Stimulated activated CD8-positive, alpha-beta memory T cell treated with anti-CD3 and anti-CD28 coated beads, Interleukin-15, amount 100 ng/mL, for 4 hours (primary cell): Measurements from ENCODE around the gene SIK3.

Source experiments
- DNase-seq, 2 donors: peaks; one replicate each; pipeline ENCODE4 v3.0.0-alpha.2; 2020; ENCODE audit warnings: low read depth in 2 of 2

SIK3 gene

GRCh38 chr11:116868066-116868465 is 230.2 kb downstream of the SIK3 start:
- DNase-seq = no peak

- no peak for DNase-seq
Observed at GRCh38 chr11:116867619-116868018, 230.6 kb downstream of the SIK3 start.

DNA sequence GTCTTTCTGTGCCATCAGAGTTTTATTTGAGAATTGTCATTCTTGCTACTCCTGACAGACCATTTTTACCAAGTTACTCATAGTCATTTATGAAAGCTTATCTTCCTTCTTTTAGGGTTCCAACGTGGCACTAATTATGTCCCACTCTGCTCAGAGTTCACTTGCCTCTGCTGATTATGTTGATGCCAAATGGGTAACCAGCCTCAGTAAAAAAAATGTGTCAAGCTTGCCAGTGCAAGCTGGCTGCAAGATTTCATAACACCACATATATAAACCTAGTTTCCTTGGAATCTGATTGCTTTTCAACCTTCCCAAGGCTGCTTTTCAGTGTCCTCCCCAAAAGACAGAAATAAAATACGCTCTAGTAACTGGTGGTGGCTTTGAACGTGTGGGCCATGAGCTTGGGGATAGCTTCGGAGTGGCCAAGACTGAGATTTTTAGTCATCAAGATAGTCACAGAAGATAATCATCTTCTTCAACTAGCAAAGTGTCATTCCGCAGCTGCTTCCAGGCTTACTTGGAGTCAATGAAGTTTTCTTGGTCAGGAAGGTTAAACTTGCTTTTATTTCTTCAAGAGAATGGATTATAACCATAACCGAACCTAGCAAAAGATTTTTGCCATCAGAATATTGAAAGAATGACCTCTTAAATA is 231.3 kb downstream of the SIK3 start:
- DNase-seq = no peak

GRCh38 chr11:116865696-116866095 is 232.5 kb downstream of the SIK3 start:
- DNase-seq = no peak

DNA sequence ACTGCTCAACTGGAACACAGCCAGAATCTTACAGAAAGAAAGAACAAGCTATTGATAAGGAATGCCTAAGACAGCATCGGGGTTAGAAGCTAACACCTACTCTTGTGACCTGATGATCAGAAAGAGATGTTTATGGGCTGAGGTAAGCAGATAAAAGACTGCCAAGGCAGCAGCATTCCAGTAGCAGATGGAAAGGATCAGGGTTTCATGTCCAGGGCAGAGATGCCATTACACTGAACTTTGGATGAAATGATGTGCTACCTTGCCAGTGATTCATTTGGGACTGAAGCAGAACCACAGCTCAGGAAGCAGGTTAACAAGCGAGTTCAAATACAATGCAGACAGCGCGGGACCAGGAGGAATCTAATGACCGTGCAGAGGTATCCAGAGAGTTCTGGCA is 233.7 kb downstream of the SIK3 start:
- DNase-seq = no peak

GRCh38 chr11:116862951-116863350 is 235.3 kb downstream of the SIK3 start:
- no peak for DNase-seq

DNA sequence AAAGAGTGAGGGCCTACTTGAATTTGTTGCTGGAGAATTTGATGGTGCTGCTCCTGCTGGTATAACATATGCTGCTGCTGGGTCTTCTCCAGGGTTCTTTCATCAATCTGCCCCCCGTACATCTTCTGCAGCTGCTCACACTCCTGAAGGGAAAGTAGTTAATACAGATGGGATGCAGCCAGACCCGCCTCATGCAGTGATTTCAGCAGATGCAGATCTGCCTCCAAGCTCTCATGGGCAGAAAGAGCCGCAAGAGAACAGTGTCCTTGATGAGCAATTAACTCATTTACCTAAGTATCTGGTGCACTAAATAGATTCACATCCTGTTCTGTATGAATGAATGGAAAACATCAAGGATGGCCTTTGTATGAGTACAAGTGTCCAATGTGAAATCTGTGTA is 236.0 kb downstream of the SIK3 start:
- no peak for DNase-seq

GRCh38 chr11:116861539-116861938 is 236.7 kb downstream of the SIK3 start:
- no peak for DNase-seq

DNA sequence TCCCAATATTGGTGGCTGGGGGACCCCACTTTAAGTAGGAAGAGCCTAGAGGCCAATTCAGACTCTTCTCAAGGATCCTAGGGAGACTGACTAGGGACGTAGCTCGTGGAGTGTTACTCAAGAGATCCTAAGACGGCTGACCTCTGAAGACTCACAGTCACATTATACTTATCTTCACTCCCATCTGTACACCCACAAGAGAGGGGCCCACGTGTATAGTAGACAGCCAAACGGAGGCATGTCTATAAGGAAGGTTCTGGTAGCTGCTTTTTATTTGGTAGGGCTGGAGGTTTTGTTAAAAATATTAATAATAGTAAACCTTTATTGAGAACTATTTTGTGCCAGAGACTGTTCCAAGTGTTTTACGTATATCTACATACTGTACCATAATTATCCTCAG is 237.9 kb downstream of the SIK3 start:
- no peak for DNase-seq

DNA sequence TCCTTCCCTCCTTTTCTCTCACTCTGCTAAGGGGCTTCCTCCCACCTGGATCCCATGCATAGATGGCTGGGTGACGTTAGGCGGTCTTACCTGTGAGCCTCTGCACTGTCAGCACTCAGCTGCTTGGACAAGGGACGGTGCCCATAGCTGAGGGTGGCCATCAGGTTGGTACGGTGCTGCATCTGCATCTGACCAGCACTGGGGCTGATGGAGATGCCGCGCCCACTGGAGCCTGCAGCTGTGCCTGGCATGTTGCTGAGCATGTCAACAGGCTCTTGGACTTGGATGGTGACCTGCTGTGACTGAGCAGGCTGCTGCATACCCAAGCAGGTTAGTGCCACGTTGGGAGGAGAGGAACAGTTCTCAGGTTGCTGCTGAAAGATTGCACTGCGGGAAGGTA is 239.1 kb downstream of the SIK3 start:
- no peak for DNase-seq

GRCh38 chr11:116857936-116858335 is 240.3 kb downstream of the SIK3 start:
- DNase-seq = no peak

DNA sequence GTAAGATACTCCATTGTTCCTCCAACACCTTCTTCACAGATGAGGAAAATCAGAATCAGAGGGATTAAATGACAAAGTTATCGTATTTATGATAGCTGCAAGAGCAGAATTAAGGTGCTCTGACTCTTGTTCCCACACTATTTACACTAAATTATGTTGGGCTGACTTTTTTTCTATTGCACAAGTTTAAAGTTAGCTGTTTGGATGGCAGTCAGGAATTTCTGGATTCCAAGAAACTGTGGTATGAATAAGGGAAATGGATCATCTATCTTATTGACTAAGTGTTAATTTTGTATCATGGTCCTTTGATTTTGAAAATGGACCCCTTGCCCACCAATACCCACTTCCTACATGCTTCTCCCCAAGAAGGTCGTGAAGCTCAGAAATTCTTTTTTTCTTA is 240.9 kb downstream of the SIK3 start:
- no peak for DNase-seq

GRCh38 chr11:116856423-116856822 is 241.8 kb downstream of the SIK3 start:
- no peak for DNase-seq

GRCh38 chr11:116855413-116855812 is 242.8 kb downstream of the SIK3 start:
- no peak for DNase-seq

- DNase-seq = peak in 1 of 2 donors; percentile 32
Observed at GRCh38 chr11:116853461-116854073, 244.7 kb downstream of the SIK3 start.

DNA sequence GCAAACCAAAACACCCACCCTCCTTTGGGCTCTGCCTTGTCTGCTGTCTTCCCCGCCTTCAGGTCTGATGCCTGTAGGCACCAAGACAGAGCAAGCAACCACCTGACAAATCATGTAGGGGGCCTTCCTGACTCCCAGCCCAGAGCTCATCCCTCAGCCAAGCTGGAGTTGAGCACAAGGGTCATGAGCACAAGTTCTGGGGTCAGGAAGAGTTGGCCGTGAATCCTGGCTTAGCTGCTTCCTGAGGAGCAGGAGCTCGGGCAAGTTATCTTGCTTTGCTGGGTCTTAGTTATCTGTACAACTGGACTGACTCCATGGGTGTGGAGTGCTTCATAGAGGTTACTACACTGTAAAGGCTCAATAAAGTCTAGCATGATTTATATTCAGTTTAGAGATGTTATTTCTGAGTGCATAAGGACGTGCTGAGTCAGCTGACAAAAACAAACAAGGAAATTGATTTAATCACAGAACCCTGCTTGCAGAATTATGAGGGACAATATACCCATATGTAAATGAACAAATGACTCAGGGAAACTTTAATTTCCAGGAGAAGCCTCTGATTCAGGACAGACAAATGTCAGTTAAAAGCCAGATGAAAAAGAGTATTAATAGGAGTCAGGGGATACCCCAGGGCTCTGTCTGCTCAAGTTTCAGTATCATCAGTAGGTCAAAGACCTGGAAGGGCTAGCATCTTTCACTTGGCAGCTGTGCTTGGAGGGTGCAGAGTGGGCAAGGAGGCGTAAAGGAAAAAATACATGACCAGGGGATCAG is 245.8 kb downstream of the SIK3 start:
- DNase-seq = no peak

DNA sequence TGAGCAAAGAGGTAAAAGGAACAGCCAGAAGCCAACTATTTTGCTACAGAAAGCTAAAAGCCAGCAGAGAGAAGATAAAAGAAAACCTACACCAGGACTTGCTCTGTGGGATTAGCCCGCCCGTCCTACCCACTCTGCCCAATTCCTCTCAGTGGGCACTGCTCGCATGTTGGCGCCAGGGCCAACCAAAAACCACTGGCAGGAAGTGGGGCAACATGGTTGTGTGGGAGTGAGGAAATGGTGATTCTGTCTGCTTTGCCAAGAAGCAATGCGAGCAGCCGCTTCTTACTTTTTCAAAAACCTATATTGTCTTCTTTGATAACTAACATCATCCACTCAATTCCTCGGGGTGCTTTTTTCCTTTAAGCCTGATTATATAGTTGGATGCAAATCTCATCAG is 246.6 kb downstream of the SIK3 start:
- DNase-seq = peak; percentile 14 to 36

GRCh38 chr11:116849486-116849885 is 248.7 kb downstream of the SIK3 start:
- no peak for DNase-seq

DNA sequence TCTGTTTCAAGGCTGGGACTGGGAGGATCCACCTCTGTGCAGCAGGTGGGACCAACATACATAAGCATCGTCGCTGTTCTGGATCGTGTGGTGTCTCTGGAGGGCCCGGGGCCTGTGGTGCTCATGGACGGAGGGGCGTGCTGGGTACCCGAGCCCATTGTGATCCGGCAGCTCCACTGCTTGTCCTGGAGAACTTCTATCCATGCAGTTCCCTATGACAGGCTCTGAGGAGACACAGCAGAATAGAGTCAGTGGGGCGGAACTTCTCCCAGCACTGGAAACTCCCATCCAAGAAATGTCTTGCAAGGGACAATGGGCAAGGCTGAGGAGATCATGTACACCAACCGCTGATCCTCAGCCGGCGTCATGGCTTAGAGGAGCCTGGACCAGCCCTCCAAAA is 249.2 kb downstream of the SIK3 start:
- DNase-seq = no peak

DNA sequence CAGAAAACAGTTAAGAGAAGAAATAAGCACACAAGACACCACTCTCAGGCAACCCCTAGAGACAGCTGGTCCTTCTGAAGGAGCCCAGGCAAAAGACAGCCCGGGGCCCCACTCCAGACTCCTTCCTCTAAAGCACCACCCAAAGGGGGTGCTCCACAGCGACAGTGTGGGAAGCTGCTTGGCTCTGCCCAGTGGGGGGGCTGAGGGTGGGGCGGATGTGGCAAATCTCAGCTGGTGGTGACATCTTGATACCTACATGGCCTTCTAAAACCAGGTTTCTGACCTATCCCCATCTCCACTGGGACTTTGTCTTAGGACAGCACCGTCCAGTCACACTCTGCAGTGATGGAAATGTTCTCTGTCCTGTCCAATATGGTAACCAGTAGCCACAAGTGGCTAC is 250.6 kb downstream of the SIK3 start:
- no peak for DNase-seq

GRCh38 chr11:116844722-116845121 is 253.5 kb downstream of the SIK3 start:
- no peak for DNase-seq

- no peak for DNase-seq
Observed at GRCh38 chr11:116843661-116844060, 254.6 kb downstream of the SIK3 start.

- DNase-seq = no peak
Observed at GRCh38 chr11:116842909-116843308, 255.3 kb downstream of the SIK3 start.
